ENCODE data around the gene IL1A. TPM values are rescaled to one million over a fixed set of nuclear protein-coding genes. Genes with fewer than 3 reads are reported as not detected.

Gene IL1A
- polyA plus RNA-seq, 4 donors: 0.06 to 0.24 TPM; not detected in 2

DNA sequence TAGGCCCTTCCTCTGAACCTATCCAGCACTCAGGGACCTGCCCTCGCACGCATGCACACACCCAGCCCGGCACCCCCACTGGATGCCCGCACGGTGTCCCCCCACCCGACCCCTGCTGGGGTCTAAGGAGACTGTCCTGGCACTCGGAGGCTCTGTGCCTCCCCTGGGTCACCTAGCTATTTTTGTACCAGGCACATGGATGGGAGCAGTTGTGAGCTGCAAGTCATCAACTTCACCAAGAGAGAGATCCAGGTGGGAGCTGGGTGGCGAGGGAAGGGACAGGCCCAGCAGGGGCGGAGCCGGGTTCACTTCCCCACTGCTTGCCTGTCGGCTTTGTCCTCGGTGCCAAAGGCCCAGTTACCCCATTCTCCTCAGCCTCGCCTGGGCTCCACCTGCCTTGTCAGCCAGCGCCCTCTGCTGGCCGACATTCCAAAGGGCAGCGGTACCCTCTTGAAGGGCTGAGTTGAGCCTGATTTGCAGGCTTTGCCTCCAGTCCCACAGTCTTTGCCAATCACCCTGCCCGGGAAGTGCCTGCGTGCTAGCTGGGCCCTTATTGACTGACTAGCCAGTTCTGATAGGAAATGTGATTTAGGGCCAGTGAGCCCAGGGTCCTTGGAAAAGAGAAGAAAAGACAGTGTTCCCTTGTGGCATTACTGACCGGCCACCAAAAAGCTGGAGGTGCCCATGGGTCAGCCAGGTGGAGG lies 57.7 kb downstream of the IL1A start:
- Histone ChIP-seq H3K27ac (ENCODE audit: low read depth in 1 of 3, low read length in 2 of 3) (peak overlapping the region in 1 of 3 donors; percentile 86), H3K36me3 (ENCODE audit: control insufficient read depth in 3 of 3, insufficient read depth in 2 of 3, low read depth in 1 of 3, low read length in 3 of 3) (no peaks in the 10 kb centered on the region), H3K27me3 (ENCODE audit: control insufficient read depth in 3 of 3, insufficient read depth in 3 of 3, low read length in 3 of 3) (no peaks in the 10 kb centered on the region), H3K4me3 (ENCODE audit: low read depth in 1 of 3, low read length in 3 of 3) (no peak overlapping the region), H3K4me1 (ENCODE audit: control insufficient read depth in 3 of 3, insufficient read depth in 2 of 3, low read depth in 1 of 3, low read length in 2 of 3) (peaks cover 0 to 14% (median 0%) of the 10 kb centered on the region in 3 donors), H3K9me3 (ENCODE audit: control insufficient read depth in 2 of 2, insufficient read depth in 1 of 2, low read depth in 1 of 2, low read length in 1 of 2) (no peaks in the 10 kb centered on the region)
- 30 to 35% (median 33%) methylated on average over 18 to 19 of the region's 19 CpGs for WGBS, 3 donors
- no peak for FAIRE-seq
- peak; percentile 88 to 96 for DNase-seq

DNA sequence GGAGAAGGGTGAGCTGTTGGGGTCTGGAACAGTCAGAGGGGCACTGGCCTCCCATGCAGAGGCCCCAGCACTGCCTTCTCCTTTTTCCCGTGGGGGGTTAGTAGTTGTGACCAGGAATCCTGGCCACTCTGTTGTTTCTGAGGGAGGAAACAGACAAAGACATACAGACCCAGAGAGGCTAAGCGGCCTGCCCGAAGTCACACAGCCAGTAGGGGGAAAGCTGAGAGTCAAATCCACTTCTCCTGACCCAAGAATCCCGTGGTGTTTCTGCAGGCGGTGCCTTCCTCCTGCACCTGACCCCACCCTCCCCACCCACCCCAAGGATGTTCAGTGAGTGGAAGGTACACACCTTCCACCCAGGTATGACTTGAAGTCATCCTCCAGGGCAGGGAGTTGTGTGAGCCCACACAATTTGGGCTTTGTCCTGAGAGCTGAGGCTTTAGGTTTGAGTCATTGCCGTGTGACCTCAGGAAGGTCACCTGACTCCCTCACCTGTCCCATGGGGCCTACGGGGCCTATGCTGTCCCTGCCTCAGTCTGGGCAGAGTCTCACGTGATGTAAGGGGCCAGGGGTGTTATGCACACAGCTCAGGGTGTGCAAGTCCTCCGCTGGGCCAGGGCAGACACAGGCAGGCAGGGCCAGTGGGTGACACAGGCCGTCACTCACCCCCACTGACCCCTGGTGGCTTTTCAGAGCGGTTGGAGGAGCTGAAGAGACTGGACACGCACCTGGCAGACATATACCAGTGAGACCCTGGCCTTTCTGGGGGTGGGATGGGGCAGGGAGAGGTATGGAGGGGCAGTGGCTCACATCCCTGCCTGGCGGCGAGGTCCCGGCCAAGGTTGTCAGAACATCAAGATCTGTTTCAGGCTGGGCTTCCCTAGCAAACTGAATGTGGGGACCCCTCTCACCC lies 58.5 kb downstream of the IL1A start:
- DNase-seq: peak in 1 of 2 donors; percentile 93
- no peaks in the 10 kb centered on the region for H3K36me3 ChIP-seq (ENCODE audit: control insufficient read depth in 3 of 3, insufficient read depth in 2 of 3, low read depth in 1 of 3, low read length in 3 of 3)
- H3K27me3 ChIP-seq (ENCODE audit: control insufficient read depth in 3 of 3, insufficient read depth in 3 of 3, low read length in 3 of 3): no peaks in the 10 kb centered on the region
- peaks cover 0 to 14% (median 0%) of the 10 kb centered on the region in 3 donors for H3K4me1 ChIP-seq (ENCODE audit: control insufficient read depth in 3 of 3, insufficient read depth in 2 of 3, low read depth in 1 of 3, low read length in 2 of 3)
- no peak for FAIRE-seq
- WGBS, 3 donors: 81 to 87% (median 82%) methylated on average over 15 of the region's 15 CpGs
- H3K9me3 ChIP-seq (ENCODE audit: control insufficient read depth in 2 of 2, insufficient read depth in 1 of 2, low read depth in 1 of 2, low read length in 1 of 2): no peaks in the 10 kb centered on the region
- H3K4me3 ChIP-seq (ENCODE audit: low read depth in 1 of 3, low read length in 3 of 3): no peak overlapping the region
- peak overlapping the region in 1 of 3 donors; percentile 86 for H3K27ac ChIP-seq (ENCODE audit: low read depth in 1 of 3, low read length in 2 of 3)

DNA sequence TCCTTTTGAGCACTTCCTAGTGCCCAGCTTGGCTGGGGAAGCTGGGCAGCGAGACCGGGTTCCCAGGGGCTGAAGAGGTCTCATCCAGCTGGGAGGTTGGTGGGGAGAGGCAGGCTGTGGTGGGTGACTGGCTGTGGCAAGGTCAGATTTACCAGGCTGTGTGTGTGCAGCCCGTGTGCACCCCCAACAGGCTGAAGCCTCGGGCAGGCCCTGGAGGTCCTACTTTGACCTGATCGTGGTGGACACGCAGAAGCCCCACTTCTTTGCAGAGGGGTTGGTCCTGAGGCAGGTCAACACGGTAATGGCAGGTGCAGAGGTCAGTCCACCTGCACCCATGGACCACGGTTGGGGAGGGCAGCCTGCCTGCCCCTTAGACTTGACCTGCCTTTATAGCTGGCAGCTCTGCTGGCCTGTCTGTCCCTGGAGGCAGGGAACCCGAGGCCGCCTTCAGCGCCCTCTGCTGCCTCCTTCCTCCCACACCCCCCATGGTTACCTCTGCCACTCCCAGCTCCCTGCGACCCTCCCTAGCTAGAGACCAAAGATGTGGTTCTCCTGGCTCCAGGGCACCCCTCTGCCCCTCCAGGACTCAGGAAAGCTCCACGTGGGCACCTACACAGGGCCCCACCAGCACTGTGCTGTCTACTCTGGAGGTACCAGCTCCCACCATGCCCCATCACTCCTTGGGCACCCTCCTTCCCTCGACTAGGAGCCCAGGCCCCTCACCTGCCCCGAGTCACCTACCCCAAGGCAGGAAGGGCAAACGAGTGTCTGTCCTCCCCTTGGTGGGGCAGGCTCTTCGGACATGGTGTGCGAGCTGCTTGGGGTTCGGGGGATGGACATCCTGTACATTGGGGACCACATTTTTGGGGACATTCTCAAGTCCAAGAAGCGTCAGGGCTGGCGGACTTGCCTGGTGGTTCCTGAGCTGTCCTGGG lies 59.4 kb downstream of the IL1A start:
- FAIRE-seq (no peak), DNase-seq (peak in 1 of 2 donors; percentile 31)

DNA sequence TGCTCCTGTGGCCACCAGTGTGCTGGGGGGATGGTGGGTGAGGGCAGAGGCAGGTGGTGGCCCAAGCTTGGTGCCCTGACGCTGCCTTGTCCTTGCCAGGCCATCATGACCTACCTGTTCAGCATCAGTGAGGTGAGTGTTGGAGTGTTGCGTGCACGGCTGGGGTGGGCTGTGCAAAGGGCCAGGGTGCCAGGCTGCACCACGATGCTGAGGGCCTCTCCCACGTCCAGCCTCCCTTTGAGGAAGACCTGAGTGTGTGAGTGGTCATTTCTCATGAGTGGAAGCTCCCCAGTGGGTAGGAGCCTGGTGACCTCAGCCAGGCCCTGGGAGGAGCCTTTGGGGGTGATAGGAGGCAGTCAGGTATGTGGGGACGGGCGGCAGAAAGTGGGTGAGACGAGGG lies 60.3 kb downstream of the IL1A start:
- WGBS, 3 donors: 92 to 97% (median 96%) methylated on average over 8 of the region's 8 CpGs
- Histone ChIP-seq H3K27ac (ENCODE audit: low read depth in 1 of 3, low read length in 2 of 3) (no peak overlapping the region), H3K9me3 (ENCODE audit: control insufficient read depth in 2 of 2, insufficient read depth in 1 of 2, low read depth in 1 of 2, low read length in 1 of 2) (no peaks in the 10 kb centered on the region), H3K27me3 (ENCODE audit: control insufficient read depth in 3 of 3, insufficient read depth in 3 of 3, low read length in 3 of 3) (no peaks in the 10 kb centered on the region), H3K4me3 (ENCODE audit: low read depth in 1 of 3, low read length in 3 of 3) (no peak overlapping the region), H3K36me3 (ENCODE audit: control insufficient read depth in 3 of 3, insufficient read depth in 2 of 3, low read depth in 1 of 3, low read length in 3 of 3) (no peaks in the 10 kb centered on the region), H3K4me1 (ENCODE audit: control insufficient read depth in 3 of 3, insufficient read depth in 2 of 3, low read depth in 1 of 3, low read length in 2 of 3) (peaks cover 0 to 14% (median 0%) of the 10 kb centered on the region in 3 donors)
- FAIRE-seq: no peak
- DNase-seq: no peak

More for the DNA sequence above, 59.4 kb downstream of the IL1A start:
- 69 to 81% (median 75%) methylated on average over 20 to 21 of the region's 21 CpGs for WGBS, 3 donors
- Histone ChIP-seq H3K4me3 (ENCODE audit: low read depth in 1 of 3, low read length in 3 of 3) (no peak overlapping the region), H3K4me1 (ENCODE audit: control insufficient read depth in 3 of 3, insufficient read depth in 2 of 3, low read depth in 1 of 3, low read length in 2 of 3) (peaks cover 0 to 14% (median 0%) of the 10 kb centered on the region in 3 donors), H3K27me3 (ENCODE audit: control insufficient read depth in 3 of 3, insufficient read depth in 3 of 3, low read length in 3 of 3) (no peaks in the 10 kb centered on the region), H3K9me3 (ENCODE audit: control insufficient read depth in 2 of 2, insufficient read depth in 1 of 2, low read depth in 1 of 2, low read length in 1 of 2) (no peaks in the 10 kb centered on the region), H3K27ac (ENCODE audit: low read depth in 1 of 3, low read length in 2 of 3) (peak overlapping the region in 1 of 3 donors; percentile 42), H3K36me3 (ENCODE audit: control insufficient read depth in 3 of 3, insufficient read depth in 2 of 3, low read depth in 1 of 3, low read length in 3 of 3) (no peaks in the 10 kb centered on the region)

Other genes starting within 250 kb of the IL1A start
- gene POLR1B, start 242.0 kb downstream of the IL1A start, polyA plus RNA-seq: 10 to 100 TPM in 1 of 4 donors, 1 to 10 TPM in 3; 3.8 to 21.8 (median 6.0) TPM
- gene CHCHD5, start 199.9 kb downstream of the IL1A start, polyA plus RNA-seq: 10 to 100 TPM; 28.0 to 50.8 (median 38.8) TPM
- 10 to 100 TPM; 14.8 to 32.4 (median 25.7) TPM for gene SLC20A1, start 138.6 kb downstream of the IL1A start, polyA plus RNA-seq
- under 1 TPM in 2 of 4 donors, not detected in 2; 0.04 to 0.86 TPM for gene NT5DC4, start 63.5 kb downstream of the IL1A start, polyA plus RNA-seq
- gene CKAP2L, start 19.9 kb downstream of the IL1A start, polyA plus RNA-seq: 1 to 10 TPM in 2 of 4 donors, not detected in 2; 3.6 to 8.0 TPM
- gene IL1B, start 52.3 kb upstream of the IL1A start, polyA plus RNA-seq: 1 to 10 TPM; 2.7 to 5.3 (median 3.1) TPM
- gene IL37, start 126.7 kb upstream of the IL1A start, polyA plus RNA-seq: 1 to 10 TPM in 1 of 4 donors, not detected in 3; 1.6 TPM
- under 1 TPM in 1 of 4 donors, not detected in 3; 0.50 TPM for gene IL36G, start 193.5 kb upstream of the IL1A start, polyA plus RNA-seq
- under 1 TPM in 1 of 4 donors, not detected in 3; 0.09 TPM for gene IL36A, start 221.0 kb upstream of the IL1A start, polyA plus RNA-seq

All from small intestine (tissue), 7 donors.